ENCODE results near the gene CTNNA2.

GRCh38 chr2:79638410-79638809 lies 125.6 kb downstream of the CTNNA2 start:
- TF ChIP-seq ZNF274 (IDR thresholded peaks at IDR 0.05; ENCODE audit: borderline replicate concordance, extremely low read depth, low read length) (no peak), EZH2 (IDR thresholded peaks at IDR 0.05; ENCODE audit: low read depth, low read length, severe bottlenecking) (no peak), POLR2A (IDR thresholded peaks at IDR 0.05; ENCODE audit: control extremely low read depth in 1 of 2, low read depth in 2 of 2, low read length in 2 of 2) (no peak), RAD21 (IDR thresholded peaks at IDR 0.05 in 1 of 2, conservative IDR thresholded peaks at IDR 0.05 in 1 of 2; ENCODE audit: low read depth in 2 of 2, low read length in 2 of 2) (no peak), SAP30 (IDR thresholded peaks at IDR 0.05; ENCODE audit: insufficient read depth, insufficient replicate concordance, low read length) (no peak), HDAC2 (IDR thresholded peaks at IDR 0.05; ENCODE audit: borderline replicate concordance in 1 of 2, low read depth in 2 of 2, low read length in 2 of 2) (no peak)
- TF ChIP-seq, protein P1, sequence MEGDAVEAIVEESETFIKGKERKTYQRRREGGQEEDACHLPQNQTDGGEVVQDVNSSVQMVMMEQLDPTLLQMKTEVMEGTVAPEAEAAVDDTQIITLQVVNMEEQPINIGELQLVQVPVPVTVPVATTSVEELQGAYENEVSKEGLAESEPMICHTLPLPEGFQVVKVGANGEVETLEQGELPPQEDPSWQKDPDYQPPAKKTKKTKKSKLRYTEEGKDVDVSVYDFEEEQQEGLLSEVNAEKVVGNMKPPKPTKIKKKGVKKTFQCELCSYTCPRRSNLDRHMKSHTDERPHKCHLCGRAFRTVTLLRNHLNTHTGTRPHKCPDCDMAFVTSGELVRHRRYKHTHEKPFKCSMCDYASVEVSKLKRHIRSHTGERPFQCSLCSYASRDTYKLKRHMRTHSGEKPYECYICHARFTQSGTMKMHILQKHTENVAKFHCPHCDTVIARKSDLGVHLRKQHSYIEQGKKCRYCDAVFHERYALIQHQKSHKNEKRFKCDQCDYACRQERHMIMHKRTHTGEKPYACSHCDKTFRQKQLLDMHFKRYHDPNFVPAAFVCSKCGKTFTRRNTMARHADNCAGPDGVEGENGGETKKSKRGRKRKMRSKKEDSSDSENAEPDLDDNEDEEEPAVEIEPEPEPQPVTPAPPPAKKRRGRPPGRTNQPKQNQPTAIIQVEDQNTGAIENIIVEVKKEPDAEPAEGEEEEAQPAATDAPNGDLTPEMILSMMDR (IDR thresholded peaks at IDR 0.05; ENCODE audit: control extremely low read depth in 1 of 3, insufficient read depth in 1 of 3, low read depth in 1 of 3, low read length in 3 of 3), result no peak

All from H1 (cell line).